GM21529 (cell line): ENCODE measurements around the gene ANKRD40CL.
"Not testable (repeated sequence)": the region's sequence is repeated elsewhere in the genome, so short reads cannot be mapped to it uniquely, and the experiment has no call there.

Experiments
- ATAC-seq: cut with Tn5 transposase; IDR thresholded peaks from one replicate; pipeline ENCODE4 v1.9.1; 2021; ENCODE audit not compliant: unreplicated experiment

ANKRD40CL gene, protein sequence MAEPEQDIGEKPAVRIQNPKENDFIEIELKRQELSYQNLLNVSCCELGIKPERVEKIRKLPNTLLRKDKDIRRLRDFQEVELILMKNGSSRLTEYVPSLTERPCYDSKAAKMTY

DNA sequence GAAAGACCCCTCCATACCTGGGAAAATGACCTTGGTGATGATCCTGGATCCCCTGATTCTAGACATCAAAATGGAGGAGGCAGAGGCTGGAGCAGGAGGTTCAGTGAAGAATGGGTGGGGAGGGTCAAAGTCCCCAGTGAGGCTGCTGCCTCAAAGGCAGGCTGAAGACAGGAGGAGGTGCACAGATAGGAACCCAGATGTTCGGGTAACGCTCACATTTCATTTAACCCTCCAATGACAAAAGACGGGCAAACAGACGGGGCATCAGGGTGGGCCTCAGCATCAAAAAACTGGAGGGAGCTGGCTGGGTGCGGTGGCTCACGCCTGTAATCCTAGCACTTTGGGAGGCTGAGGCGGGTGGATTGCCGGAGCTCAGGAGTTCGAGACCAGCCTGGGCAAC lies at the start of gene ANKRD40CL:
Gene ANKRD40CL (minus strand): TSS at position 73 of the 400 bp plus-strand sequence. CDS start 605 bp downstream, outside the sequence.
- ATAC-seq: no peak

DNA sequence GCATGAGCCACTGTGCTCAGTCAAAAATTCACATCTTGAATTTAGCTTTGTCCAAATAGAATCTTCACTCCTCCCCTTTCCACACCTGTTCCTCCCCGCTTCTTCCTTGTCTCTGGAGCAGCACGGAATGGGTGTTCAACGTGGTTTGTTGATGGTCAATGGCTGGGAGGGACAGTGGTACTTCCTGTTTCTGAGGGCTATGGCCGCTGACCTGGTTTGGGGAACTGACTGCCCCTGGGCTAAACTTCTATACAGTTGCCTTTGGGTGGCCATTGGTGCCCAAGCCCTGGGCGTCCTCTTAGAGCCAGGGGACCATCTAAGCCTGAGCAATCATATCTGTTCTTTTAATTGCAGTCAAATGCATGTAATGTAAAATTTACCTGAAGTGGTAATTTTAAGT lies 49.0 kb upstream of the ANKRD40CL start:
- no peak for ATAC-seq

DNA sequence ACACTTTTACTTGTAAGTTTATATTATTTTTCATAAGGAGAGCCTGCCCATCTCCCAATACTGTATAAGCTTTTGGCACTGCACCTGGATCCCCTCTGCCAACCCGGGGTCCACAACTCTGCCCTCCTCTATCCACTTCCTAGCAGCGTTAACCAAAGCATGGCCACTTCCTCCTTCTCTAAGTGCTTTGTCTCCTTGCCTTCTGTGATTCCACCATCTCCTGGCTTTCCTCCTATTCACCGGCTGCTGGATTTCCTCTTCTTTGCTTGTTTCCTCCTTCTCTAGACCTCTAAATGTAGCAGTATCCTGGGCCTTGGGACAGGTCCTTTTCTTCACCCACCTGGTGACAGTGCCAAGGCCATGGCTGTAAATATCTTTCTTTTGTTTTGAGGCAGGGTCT lies 48.1 kb upstream of the ANKRD40CL start:
- ATAC-seq: no peak

DNA sequence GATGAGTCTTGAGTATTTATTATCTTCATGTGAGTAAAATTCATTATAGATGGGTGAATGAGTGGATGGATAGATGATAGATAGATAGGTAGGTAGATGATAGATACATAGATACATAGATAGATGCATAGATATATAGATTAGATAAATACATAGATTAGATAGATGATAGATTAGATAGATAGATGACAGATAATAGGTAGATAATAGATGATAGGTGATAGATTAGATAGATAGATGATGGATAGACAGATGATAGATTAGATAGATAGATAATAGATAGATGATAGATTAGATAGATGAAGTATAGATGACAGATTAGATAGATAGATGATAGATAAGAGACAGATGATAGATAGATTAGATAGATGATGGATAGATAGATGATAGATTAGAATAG lies 46.3 kb upstream of the ANKRD40CL start:
- ATAC-seq: no peak

DNA sequence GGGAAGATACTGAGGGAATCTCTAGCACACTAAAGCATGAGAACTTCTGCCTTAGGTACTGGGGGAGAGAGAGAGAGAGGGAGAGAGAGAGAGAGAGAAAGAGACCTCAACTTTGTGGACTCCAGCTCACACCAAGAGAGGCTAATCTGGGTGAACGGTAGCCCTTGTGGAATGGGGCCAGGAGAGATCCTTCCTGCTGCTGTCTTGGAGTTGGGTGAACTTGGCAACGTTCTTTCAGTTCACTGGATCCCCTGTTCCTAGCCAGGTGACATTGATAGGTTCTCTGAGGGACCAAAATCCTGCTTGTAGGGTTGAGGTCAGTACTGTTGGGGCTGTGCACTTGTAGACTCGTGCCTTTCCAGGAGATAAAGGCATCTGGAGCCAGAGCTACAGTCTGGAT lies 41.6 kb upstream of the ANKRD40CL start:
- no peak for ATAC-seq

DNA sequence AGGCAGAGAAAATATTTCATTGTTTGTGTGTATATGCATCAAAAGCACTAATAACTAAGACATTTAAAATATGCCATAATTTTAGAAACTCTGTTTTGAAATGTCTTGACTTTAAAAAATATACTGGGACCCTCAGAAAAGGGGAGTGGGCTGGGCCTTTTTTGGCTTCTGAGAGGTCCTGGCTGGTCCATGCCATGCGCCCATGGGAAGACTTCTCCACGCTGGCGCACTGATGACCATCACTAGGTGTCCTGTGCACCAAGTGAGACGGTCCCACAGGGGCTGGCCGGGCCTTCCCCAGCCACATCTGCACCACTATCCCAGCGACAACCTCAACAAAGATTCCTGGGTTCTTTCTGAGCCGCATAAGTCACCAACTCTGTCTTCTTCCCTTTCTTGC lies 41.1 kb upstream of the ANKRD40CL start:
- ATAC-seq: no peak

DNA sequence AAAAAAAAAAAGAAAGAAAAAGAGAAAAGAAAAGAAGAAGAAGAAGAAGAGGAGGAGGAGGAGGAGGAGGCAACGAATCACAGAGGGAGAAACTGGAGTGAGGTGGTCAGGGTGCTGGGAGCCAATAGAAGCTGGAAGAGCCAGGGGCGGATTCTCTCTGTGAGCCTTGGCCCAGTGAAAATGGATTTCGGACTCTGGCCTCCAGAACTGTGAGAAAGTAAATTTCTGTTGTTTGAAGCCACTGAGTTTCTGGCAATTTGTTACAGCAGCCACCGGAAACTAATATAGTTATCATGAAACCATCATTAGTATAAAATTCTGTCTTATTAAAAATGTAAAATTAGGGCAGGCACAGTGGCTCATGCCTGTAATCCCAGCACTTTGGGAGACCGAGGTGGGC lies 40.4 kb upstream of the ANKRD40CL start:
- no peak for ATAC-seq

DNA sequence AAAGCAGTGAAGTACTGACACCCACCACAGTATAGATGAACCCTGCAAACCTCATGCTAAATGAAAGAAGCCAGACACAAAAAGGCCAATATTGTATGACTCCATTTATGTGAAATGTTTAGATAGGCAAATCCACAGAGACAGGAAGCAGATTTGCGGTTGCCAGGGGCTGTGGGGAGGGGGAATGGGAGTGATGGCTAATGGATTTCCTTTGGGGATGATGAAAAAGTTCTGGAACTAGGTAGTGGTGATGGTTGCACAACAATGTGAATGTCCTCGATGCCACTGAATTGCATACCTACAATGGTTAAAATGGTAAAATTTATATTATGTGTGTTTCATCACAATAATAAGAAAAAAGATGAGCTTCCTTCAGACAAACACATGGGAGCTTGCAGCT lies 39.7 kb upstream of the ANKRD40CL start:
- ATAC-seq: no peak

DNA sequence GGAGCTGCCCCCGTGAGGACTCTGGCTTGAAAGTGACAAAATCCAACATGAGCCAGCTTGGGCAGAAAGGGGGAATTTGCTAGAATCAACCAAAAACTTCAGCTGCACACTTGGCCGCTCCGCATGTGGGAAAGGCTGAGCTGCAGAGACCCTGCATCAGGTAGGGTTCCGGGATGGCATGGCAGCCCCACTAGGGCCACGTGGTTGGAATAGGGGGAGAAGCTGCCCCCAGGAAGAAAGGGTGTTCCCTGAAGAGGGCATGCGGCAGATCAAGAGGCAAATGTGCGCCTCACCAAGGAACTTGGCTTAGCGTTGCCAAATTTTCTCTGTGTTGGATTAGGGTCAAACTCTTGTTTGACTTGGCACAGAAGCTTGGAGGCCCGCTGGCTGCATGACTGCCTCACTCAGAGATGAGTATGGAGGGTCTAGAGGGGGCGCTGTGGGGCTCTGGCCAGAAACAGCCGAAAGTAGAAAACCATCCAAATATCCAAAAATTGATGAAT lies 38.9 kb upstream of the ANKRD40CL start:
- no peak for ATAC-seq

DNA sequence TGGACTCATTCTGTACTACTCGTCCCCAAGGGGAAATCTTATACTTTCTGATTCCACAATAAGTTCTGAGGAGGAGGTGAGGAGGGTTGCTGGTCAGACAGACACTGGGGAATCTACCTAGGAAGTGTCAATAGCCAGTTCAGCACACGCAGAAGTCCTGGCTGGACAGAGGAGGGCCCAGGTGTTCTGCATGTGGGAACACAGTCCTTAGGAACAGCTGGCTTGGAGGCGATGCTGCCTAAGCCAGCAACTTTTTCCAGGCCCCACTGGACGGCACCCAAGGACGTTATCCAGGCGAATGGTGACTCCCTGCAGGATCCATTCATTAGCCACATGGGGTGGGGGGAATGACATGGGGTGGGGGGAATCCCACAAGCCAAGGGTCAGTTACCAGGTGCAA lies 38.2 kb upstream of the ANKRD40CL start:
- no peak for ATAC-seq

DNA sequence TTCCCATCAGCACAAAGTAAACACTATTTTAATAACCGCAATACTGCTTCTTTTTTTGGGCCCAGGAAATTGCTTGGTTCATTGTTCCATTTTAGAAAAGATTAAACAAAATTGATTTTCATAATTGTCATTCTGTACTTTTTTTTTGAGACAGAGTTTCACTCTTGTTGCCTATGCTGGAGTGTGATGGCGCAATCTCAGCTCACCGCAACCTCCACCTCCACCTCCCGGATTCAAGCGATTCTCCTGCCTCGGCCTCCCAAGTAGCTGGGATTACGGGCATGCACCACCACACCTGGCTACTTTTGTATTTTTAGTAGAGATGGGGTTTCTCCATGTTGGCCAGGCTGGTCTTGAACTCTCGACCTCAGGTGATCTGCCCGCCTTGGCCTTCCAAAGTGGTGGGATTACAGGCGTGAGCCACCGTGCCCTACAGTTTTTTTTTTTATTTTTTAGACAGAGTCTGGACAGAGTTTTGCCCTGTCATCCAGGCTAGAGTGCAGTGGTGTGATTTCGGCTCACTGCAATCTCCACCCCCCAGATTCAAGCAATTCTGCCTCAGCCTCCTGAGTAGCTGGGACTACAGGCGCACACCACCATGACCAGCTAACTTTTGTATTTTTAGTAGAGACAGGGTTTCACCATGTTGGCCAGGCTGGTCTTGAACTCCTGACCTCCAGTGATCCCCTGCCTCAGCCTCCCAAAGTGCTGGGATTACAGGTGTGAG lies 37.6 kb upstream of the ANKRD40CL start:
- ATAC-seq: not testable (repeated sequence)

DNA sequence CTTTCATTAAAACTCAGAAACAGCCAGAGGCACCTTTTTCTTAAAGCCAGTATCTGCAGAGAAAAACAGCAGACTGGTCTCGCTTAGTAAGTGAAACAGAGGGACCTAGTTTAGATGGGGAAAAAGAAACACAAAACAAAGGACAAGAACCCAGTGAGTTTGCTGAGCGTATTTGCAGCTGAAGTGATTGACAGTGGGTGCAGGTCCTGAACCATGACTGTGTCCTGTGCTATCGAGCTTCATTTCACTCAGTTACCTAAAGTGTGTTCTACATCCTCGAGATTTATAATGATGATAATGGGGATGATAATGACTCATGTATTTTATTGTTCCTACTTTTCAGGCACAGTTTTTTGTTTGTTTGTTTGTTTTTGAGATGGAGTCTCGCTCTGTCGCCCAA lies 36.4 kb upstream of the ANKRD40CL start:
- ATAC-seq: no peak

DNA sequence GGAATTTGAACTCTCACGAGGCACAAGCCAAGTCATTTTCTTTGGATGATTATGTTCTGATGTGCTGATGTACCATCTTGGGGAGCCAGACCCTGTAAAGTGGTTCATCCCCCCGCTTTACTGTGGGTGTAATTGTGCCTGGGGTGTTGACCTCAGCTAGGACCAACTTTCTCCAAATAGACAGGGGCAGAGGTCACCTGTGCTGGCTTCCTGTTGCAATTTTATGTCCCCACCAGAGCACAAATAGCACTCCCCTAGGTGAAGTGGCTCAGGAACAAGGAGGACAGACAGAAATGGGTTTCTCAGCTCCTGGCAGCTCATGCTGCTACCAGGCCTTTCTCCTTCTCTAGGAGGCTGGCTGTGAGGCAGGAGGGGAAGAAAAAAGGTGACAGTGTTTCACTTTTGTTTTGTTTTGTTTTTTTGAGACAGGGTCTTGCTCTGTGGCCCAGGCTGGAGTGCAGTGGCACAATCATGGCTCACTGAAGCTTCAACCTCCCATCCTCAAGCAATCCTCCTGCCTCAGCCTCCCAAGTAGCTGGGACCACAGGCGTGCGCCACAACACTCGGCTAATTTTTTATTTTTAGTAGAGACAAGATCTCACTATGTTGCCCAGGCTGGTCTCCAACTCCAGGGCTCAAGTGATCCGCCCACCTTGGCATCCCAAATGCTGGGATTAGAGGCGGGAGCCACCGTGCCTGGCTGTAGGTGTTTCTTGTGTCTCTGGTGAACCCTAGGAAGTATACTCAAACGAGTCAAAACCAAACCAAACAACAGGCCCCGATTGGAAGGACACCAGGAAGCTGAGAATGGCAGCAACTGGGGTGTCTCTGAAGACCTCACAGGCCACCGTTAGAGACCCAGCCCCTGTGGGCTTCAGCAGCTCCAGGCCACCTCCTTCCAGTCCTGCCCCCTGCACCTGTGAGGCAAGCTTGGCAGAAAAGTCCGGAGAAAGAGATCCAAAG lies 35.6 kb upstream of the ANKRD40CL start:
- ATAC-seq: no peak

DNA sequence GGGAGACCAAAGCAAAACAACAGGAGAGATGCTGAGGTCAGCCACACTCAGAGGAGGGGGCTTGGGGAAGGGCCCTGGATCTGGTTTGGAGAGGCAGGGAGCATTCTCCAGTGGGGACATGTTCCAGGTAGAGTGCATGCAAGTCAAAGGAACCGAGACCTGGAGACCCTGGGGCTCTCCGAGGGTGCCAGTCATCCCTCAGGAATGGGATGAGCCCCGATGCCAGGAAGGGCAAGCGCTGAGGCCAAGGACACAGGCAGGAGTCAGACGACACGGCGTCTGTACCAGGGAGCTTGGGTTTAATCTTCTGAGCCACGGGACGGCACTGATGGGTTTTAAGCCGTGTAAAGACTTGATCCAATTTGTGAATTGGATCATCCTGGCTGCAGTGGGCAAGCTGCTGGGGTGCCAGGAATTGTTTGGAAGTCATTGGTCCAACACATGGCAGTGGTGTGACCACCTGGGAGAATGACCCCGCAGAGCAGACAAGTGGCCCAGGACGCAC lies 32.9 kb upstream of the ANKRD40CL start:
- ATAC-seq: no peak

DNA sequence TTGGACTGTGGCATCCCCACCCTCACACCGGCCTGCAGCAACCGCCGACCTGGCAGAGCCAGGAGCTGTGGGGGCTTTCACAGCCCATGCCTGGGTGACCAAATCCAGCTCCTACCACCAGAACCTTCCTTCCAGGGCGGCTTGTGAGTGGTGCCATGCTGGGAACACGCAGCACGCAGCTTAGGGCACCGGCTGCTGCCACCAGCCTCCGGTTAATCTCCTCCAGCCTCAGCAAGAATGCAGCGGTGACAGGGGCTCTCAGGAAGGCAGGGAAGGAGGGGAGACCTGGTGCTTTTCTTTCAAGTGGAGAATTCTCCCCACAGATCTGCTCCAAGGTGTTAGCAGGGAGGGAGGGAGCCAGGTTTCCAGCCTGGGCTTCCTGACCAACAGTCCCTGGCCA lies 32.3 kb upstream of the ANKRD40CL start:
- no peak for ATAC-seq

DNA sequence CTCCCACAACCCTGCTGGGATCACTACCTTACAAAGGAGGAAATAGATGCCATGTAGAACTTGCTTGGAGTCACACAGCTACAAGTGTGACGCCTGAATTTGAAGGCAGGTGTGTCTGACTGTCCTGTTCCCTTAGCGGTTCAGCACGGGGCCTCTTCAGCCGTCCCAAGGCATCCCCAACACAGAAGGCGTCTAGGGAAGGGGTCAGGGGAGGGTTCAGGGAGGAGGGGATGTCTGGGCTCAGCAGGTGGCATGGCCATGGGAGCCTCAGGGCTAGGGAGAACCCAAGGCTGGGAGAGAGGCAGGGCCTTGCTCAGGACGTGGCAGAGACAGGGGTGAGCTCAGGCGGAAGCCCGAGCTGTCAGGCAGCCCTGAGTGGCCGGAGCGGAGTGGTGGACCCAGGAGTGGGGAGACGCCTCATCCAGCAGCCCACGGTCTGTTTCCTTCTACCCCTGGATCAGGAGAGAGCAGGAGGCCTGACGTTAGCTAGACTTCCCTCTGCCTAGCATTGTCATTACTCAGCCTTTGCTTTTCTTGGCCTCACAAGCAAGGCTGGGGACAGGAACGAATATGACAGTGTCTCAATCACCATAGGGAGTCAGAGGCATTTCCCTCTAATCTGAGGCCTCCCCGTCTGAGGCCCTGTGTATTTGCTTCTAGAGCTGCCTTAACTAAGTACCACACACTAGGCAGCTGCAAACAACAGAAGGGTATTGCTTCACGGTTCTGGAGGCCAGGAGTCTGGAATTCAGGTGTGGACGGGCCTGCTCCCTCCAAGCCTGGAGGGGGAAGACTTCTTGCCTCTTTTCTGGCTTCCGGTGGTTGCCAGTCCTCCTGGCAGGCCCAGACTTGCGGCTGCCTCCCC lies 31.3 kb upstream of the ANKRD40CL start:
- no peak for ATAC-seq

DNA sequence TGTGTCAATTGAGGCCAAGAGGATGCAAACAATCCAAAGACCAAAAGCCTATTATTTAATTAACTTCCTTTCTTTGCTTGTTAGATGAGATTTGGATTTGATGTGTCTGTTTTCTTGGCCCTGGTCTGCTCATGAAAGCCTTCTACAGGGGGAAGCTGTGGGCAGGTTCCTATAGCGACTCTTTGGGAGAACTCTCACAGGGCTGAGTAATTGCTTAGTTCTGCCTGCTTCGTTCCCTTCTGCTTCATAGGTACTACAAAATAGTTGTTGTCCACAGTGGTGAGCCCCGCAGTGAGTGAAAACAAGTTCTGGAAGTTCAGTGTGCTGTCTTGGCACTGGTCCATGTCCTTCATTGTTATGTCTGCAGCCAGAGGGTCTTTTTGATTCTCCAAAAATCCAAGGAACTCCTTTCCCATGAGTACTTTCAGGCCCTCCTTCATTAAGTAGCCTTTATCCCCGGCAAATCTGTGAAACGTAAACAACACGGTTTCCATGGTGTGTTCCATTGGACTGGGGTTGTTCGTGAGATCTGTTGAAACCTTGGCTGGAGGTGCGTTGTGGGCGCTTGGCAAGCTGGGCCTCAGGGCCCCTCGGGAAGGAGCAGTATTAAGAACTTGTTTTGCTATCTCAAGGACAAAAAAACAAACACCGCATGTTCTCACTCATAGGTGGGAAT lies 30.0 kb upstream of the ANKRD40CL start:
- no peak for ATAC-seq

DNA sequence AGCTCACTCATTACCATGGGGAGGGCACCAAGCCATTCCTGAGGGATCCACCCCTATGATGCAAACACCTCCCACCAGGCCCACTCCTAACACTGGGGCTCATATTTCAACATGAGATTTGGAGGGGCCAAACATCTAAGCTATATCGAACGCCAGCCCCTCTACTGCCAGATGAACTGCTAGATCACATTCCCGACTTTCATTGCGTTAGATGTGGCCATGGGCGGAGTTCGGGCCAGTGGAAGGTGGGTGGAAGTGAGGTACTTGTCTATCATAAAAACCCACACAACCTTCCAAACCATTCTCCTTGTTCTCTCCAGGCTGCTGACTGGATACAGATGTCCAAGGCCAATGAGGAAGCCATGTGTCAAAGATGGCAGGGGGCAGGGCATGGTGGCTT lies 27.0 kb upstream of the ANKRD40CL start:
- ATAC-seq: no peak

DNA sequence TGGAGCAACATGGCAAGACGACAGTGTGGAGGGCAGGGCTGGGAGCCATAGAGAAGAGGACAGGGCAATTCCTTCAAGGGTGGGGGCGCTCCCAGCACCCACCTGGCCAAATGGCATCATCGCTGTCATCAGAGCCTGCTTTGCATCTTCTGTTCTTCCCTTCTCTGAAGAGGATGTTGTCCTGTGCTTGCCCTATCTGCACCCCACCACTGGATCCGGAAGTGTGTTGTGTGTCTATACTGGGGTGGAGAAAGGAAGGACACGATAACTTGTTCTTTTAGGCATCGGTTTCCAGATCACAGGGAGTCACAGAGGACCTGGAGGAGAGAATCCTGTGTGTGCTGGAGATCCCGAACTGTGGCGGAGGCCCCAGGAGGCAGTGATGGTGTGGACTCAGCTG lies 25.7 kb upstream of the ANKRD40CL start:
- ATAC-seq: no peak

DNA sequence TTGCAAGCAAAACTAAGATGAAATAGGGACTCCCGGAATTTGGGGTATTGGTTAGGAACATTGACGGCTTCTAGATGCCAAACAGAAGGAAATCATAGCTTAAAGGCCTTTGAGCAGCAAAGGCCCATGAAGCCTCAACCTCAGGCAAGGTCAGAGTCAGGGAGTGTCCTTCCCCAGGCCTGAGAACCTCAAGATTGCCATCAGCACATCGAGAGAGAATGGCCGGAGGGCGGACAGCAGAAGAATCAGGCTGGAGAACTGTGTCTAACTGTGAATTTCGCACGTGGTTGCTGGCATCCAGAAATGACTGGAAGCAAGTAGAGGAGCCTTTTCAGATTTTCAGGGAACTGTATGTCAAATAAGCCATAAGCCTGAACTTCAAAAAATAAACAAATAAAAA lies 24.8 kb upstream of the ANKRD40CL start:
- no peak for ATAC-seq
